Lower leg skin (tissue), 4 donors: ENCODE measurements around the gene ATP2A1. TPM values are rescaled to one million over a fixed set of nuclear protein-coding genes. Genes with fewer than 3 reads are reported as not detected.
"Not testable (repeated sequence)": the region's sequence is repeated elsewhere in the genome, so short reads cannot be mapped to it uniquely, and the experiment has no call there.

Experiments used
- DNase-seq, 2 donors: peaks; one replicate each; pipeline ENCODE4 v3.0.0-alpha.2; 2019; ENCODE audit warnings: low spot score in 2 of 2
- H3K4me3 ChIP-seq: fragments of 200-600 bp; sonication (generic); 2 replicates; pipeline ENCODE4 v1.5.1; 2017; ENCODE audit warnings: mild to moderate bottlenecking, low read depth; ENCODE audit not compliant: poor library complexity, severe bottlenecking
- CTCF ChIP-seq, 3 donors: fragments of 450-650 bp; IDR thresholded peaks; one replicate each; pipeline ENCODE4 v1.5.1; 2016; ENCODE audit warnings: antibody characterized with exemption in 3 of 3, mild to moderate bottlenecking in 3 of 3, moderate library complexity in 2 of 3
- POLR2A ChIP-seq, 2 donors: fragments of 450-650 bp; IDR thresholded peaks; one replicate each; pipeline ENCODE4 v1.6.1; 2016 to 2017; ENCODE audit warnings: antibody characterized with exemption in 2 of 2, mild to moderate bottlenecking in 1 of 2, moderate library complexity in 1 of 2
- WGBS, 2 donors: methylation state at CpG; one replicate each; pipeline ENCODE4 v1.1.5; 2018; 5-methylcytosine and 5-hydroxymethylcytosine counted together
- intact Hi-C: fragments of 100-400 bp; cut with DNase I; formaldehyde crosslinking; loops from one replicate; pipeline ENCODE4 v1.15.0; 2023; ENCODE audit warnings: low total_unique reads
- total RNA-seq, 4 donors: library from RNA; depleted of rRNA; stranded (reverse); fragments of >200 nt; gene quantifications; one replicate each; pipeline ENCODE4 v1.1.0, GENCODE V29; 2016

ATP2A1 gene
- total RNA-seq, 4 donors from 2014 or later: 0.07 to 0.46 (median 0.21) TPM

GRCh38 chr16:28880589-28880915, 2.3 kb downstream of the ATP2A1 start:
- intact Hi-C loops: no loop called here
- TF ChIP-seq CTCF (IDR thresholded peaks at IDR 0.05) (no peak), POLR2A (IDR thresholded peaks at IDR 0.05) (no peak)
- no peak for DNase-seq
- WGBS, 2 donors: 15 to 28% methylated on average over 10 to 11 of the region's 11 CpGs
- H3K4me3 ChIP-seq: no peak overlapping the region

GRCh38 chr16:28880955-28881354, 2.7 kb downstream of the ATP2A1 start:
- TF ChIP-seq POLR2A (IDR thresholded peaks at IDR 0.05) (no peak), CTCF (IDR thresholded peaks at IDR 0.05) (no peak)
- no peak for DNase-seq
- no peak overlapping the region for H3K4me3 ChIP-seq
- WGBS, 2 donors: 72 to 73% methylated on average over 4 of the region's 4 CpGs
- intact Hi-C loops: no loop called here

- DNase-seq, intact Hi-C loops, H3K4me3 ChIP-seq: not testable (repeated sequence)
- 79 to 89% methylated on average over 4 of the region's 4 CpGs for WGBS, 2 donors
Measured at GRCh38 chr16:28881565-28881964, 3.3 kb downstream of the ATP2A1 start.

- DNase-seq: no peak
- no peak overlapping the region for H3K4me3 ChIP-seq
- intact Hi-C loops: no loop called here
- no peak for TF ChIP-seq CTCF (IDR thresholded peaks at IDR 0.05)
- no peak for TF ChIP-seq POLR2A (IDR thresholded peaks at IDR 0.05)
- 47 to 52% methylated on average over 24 of the region's 24 CpGs for WGBS, 2 donors
Measured at GRCh38 chr16:28882551-28883160, 4.4 kb downstream of the ATP2A1 start.

GRCh38 chr16:28883221-28883996, 5.1 kb downstream of the ATP2A1 start:
- intact Hi-C loops: no loop called here
- DNase-seq: no peak
- H3K4me3 ChIP-seq: no peak overlapping the region
- TF ChIP-seq CTCF (IDR thresholded peaks at IDR 0.05): no peak
- no peak for TF ChIP-seq POLR2A (IDR thresholded peaks at IDR 0.05)
- WGBS, 2 donors: 58 to 69% methylated on average over 20 to 25 of the region's 25 CpGs

GRCh38 chr16:28884045-28884444, 5.8 kb downstream of the ATP2A1 start:
- 92 to 94% methylated on average over 6 of the region's 6 CpGs for WGBS, 2 donors
- H3K4me3 ChIP-seq: no peak overlapping the region
- TF ChIP-seq CTCF (IDR thresholded peaks at IDR 0.05): no peak
- no peak for TF ChIP-seq POLR2A (IDR thresholded peaks at IDR 0.05)
- intact Hi-C loops: no loop called here
- DNase-seq: no peak
